NCI-H2171 treated with DMSO at 0.1 percent for 48 hours (cell line): ENCODE results near the gene PPM1F.
A peak's percentile ranks its signal among the peaks of the same experiment; 100 is the strongest.

Experiments used
- DNase-seq: peaks from one replicate; lab custom pipeline; 2025; lab: John Stamatoyannopoulos, UW

PPM1F gene

GRCh38 chr22:21952586-21953571 lies at the start of gene PPM1F:
Gene PPM1F (minus strand): TSS chr22:21952848. CDS start chr22:21946048, 6,800 bp downstream.
- DNase-seq: peak; percentile 82

- no peak for DNase-seq
Measured at GRCh38 chr22:22001664-22002525, 49.2 kb upstream of the PPM1F start.

- DNase-seq: no peak
Measured at GRCh38 chr22:21998595-21999247, 46.1 kb upstream of the PPM1F start.

- DNase-seq: no peak
Measured at GRCh38 chr22:21996175-21996720, 43.6 kb upstream of the PPM1F start.

GRCh38 chr22:21995660-21996059 lies 43.0 kb upstream of the PPM1F start:
- no peak for DNase-seq

GRCh38 chr22:21994881-21995444 lies 42.3 kb upstream of the PPM1F start:
- no peak for DNase-seq

GRCh38 chr22:21992593-21993237 lies 40.1 kb upstream of the PPM1F start:
- no peak for DNase-seq

- no peak for DNase-seq
Measured at GRCh38 chr22:21991774-21992173, 39.1 kb upstream of the PPM1F start.

- no peak for DNase-seq
Measured at GRCh38 chr22:21991304-21991596, 38.6 kb upstream of the PPM1F start.

GRCh38 chr22:21990445-21991303 lies 38.0 kb upstream of the PPM1F start:
- DNase-seq: no peak

- peak; percentile 77 for DNase-seq
Measured at GRCh38 chr22:21989049-21989448, 36.4 kb upstream of the PPM1F start.

- DNase-seq: no peak
Measured at GRCh38 chr22:21985214-21985613, 32.6 kb upstream of the PPM1F start.

GRCh38 chr22:21984793-21985192 lies 32.1 kb upstream of the PPM1F start:
- DNase-seq: no peak

- peak; percentile 85 for DNase-seq
Measured at GRCh38 chr22:21982338-21982965, 29.8 kb upstream of the PPM1F start, which contains the start of gene TOP3B. Gene TOP3B (minus strand): TSS chr22:21982787. CDS start chr22:21975709, 7,078 bp downstream.

- DNase-seq: no peak
Measured at GRCh38 chr22:21981874-21982273, 29.2 kb upstream of the PPM1F start.

GRCh38 chr22:21980547-21980946 lies 27.9 kb upstream of the PPM1F start:
- no peak for DNase-seq

GRCh38 chr22:21978564-21979386 lies 26.1 kb upstream of the PPM1F start:
- no peak for DNase-seq

- no peak for DNase-seq
Measured at GRCh38 chr22:21977814-21978213, 25.2 kb upstream of the PPM1F start.

GRCh38 chr22:21975854-21976345 lies 23.3 kb upstream of the PPM1F start:
- DNase-seq: no peak
